ENCODE measurements around the gene CSNK1D.
"Not testable (repeated sequence)": the region's sequence is repeated elsewhere in the genome, so short reads cannot be mapped to it uniquely, and the experiment has no call there.

The CSNK1D gene

GRCh38 chr17:82193050-82193449, 80.5 kb downstream of the CSNK1D start:
- DNase-seq (ENCODE audit: low read depth, low spot score): not testable (repeated sequence)
